Liver (tissue), 3 donors: ENCODE data around the gene PPT2.

Source experiments
- CTCF ChIP-seq: fragments of 150-350 bp; IDR thresholded peaks from 2 replicates; pipeline ENCODE4 v1.5.1; 2017; ENCODE audit warnings: improper control_type of control experiment, low read depth, low read length; ENCODE audit not compliant: missing input control
- GABPA ChIP-seq, 2 donors: IDR thresholded peaks in 1 of 2; conservative IDR thresholded peaks in 1 of 2; 2 replicates each; pipeline ENCODE4 v1.6.1; 2016; ENCODE audit warnings: antibody characterized with exemption in 2 of 2, mild to moderate bottlenecking in 1 of 2, moderate library complexity in 1 of 2
- MAX ChIP-seq: IDR thresholded peaks from 2 replicates; pipeline ENCODE4 v1.6.1; 2016; ENCODE audit warnings: antibody characterized with exemption
- donor health status: healthy.
- donor health status: healthy.

- TF ChIP-seq CTCF = no peak
- TF ChIP-seq GABPA (IDR thresholded peaks at IDR 0.05 in 1 of 2, conservative IDR thresholded peaks at IDR 0.05 in 1 of 2) = no peak
- peak; percentile 62 for TF ChIP-seq MAX
Observed at GRCh38 chr6:32110632-32111031, 43.3 kb upstream of the PPT2 start.
